IMR-90 (cell line): Measurements from ENCODE around the gene SNTG2. TPM values are rescaled to one million over a fixed set of nuclear protein-coding genes. Genes with fewer than 3 reads are reported as not detected.

Source experiments
- ATAC-seq: fragments of 200-7000 bp; cut with Tn5 transposase; 2 replicates; pipeline ENCODE4 v1.9.1; 2020; ENCODE audit warnings: low read depth, mild to moderate bottlenecking, moderate library complexity
- BruUV-seq: library from RNA; stranded (reverse); fragments of 400-500 nt; replicated peaks from 2 replicates; lab custom pipeline; 2021; lab: Mats Ljungman, UMichigan
- CTCF ChIA-PET: fragments of 300-600 bp; formaldehyde crosslinking; extraction: SDS; loops from one replicate; lab custom pipeline; 2021; ENCODE audit warnings: antibody characterized with exemption; lab: Yijun Ruan, JAX
- POLR2A ChIA-PET: fragments of 300-600 bp; sonication (Branson Sonifier 250); formaldehyde crosslinking; loops from one replicate; lab custom pipeline; 2022; ENCODE audit warnings: antibody characterized with exemption; ENCODE audit not compliant: unreplicated experiment; lab: Charles Lee
- DNase-seq: peaks from one replicate; pipeline ENCODE4 v3.0.0; 2013
- H2AFZ ChIP-seq: replicated peaks from 2 replicates; pipeline ENCODE3; 2013; ENCODE audit warnings: low read length, mild to moderate bottlenecking; ENCODE audit not compliant: poor library complexity
- H2AK5ac ChIP-seq: 2 replicates; pipeline ENCODE4 v1.6.1; 2013; ENCODE audit warnings: low read depth, low read length, inconsistent platforms
- H2AK9ac ChIP-seq: replicated peaks from 2 replicates; pipeline ENCODE3; 2013; ENCODE audit warnings: mild to moderate bottlenecking, low read depth, low read length, moderate library complexity; ENCODE audit not compliant: poor library complexity
- H2BK120ac ChIP-seq: 2 replicates; pipeline ENCODE4 v1.6.1; 2013; ENCODE audit warnings: low read depth, low read length, inconsistent platforms
- H2BK15ac ChIP-seq: 3 replicates; pipeline ENCODE4 v1.6.1; 2013; ENCODE audit warnings: low read depth, low read length, inconsistent platforms
- H2BK20ac ChIP-seq: 2 replicates; pipeline ENCODE4 v1.6.1; 2013; ENCODE audit warnings: low read depth, mild to moderate bottlenecking, inconsistent platforms, low read length, moderate library complexity
- H2BK5ac ChIP-seq: 2 replicates; pipeline ENCODE4 v1.6.1; 2013; ENCODE audit warnings: mild to moderate bottlenecking, low read depth, low read length, inconsistent platforms; ENCODE audit not compliant: poor library complexity, severe bottlenecking
- H3K14ac ChIP-seq: replicated peaks from 2 replicates; pipeline ENCODE4 v1.6.1; 2013; ENCODE audit warnings: low read depth, low read length, inconsistent platforms
- H3K18ac ChIP-seq: 2 replicates; pipeline ENCODE4 v1.6.1; 2013; ENCODE audit warnings: low read depth, low read length, control low read depth
- H3K23ac ChIP-seq: 2 replicates; pipeline ENCODE4 v1.6.1; 2013; ENCODE audit warnings: low read depth, low read length, inconsistent platforms
- H3K27ac ChIP-seq: 2 replicates; pipeline ENCODE4 v1.5.1; 2013; ENCODE audit warnings: mild to moderate bottlenecking, control low read depth, low read length; ENCODE audit not compliant: insufficient read depth
- H3K27me3 ChIP-seq: 2 replicates; pipeline ENCODE4 v1.6.1; 2013; ENCODE audit warnings: low read length; ENCODE audit not compliant: control insufficient read depth, insufficient read depth
- H3K36me3 ChIP-seq: 2 replicates; pipeline ENCODE4 v1.6.1; 2013; ENCODE audit warnings: low read length, mixed read lengths; ENCODE audit not compliant: control insufficient read depth, insufficient read depth
- H3K4ac ChIP-seq: 2 replicates; pipeline ENCODE4 v1.6.1; 2013; ENCODE audit warnings: low read depth, low read length, inconsistent platforms
- H3K4me1 ChIP-seq: 2 replicates; pipeline ENCODE4 v1.6.1; 2013; ENCODE audit warnings: low read length, mixed read lengths; ENCODE audit not compliant: control insufficient read depth, insufficient read depth
- H3K4me2 ChIP-seq: 2 replicates; pipeline ENCODE4 v1.6.1; 2013; ENCODE audit warnings: low read depth, mild to moderate bottlenecking, control low read depth, low read length, moderate library complexity
- H3K4me3 ChIP-seq: 2 replicates; pipeline ENCODE4 v1.5.1; 2013; ENCODE audit warnings: low read depth, mild to moderate bottlenecking, control low read depth, low read length, moderate library complexity; ENCODE audit not compliant: insufficient read depth
- H3K56ac ChIP-seq: 2 replicates; pipeline ENCODE4 v1.6.1; 2013; ENCODE audit warnings: low read length, inconsistent platforms; ENCODE audit not compliant: insufficient read depth; ENCODE audit errors: extremely low read depth
- H3K79me1 ChIP-seq, 2 experiments: 2 replicates each; pipeline ENCODE4 v1.6.1; 2013; ENCODE audit warnings: low read length in 2 of 2, inconsistent platforms in 1 of 2, low read depth in 1 of 2
- H3K9ac ChIP-seq: 2 replicates; pipeline ENCODE4 v1.6.1; 2013; ENCODE audit warnings: low read depth, low read length, control low read depth
- H3K9me1 ChIP-seq: 2 replicates; pipeline ENCODE4 v1.6.1; 2013; ENCODE audit warnings: low read length, inconsistent platforms; ENCODE audit not compliant: insufficient read depth
- H3K9me3 ChIP-seq: 2 replicates; pipeline ENCODE4 v1.6.1; 2013; ENCODE audit warnings: low read length; ENCODE audit not compliant: control insufficient read depth, insufficient read depth
- H4K20me1 ChIP-seq: 2 replicates; pipeline ENCODE4 v1.6.1; 2013; ENCODE audit warnings: low read length, inconsistent platforms; ENCODE audit not compliant: insufficient read depth
- H4K5ac ChIP-seq: 2 replicates; pipeline ENCODE4 v1.6.1; 2013; ENCODE audit warnings: mild to moderate bottlenecking, low read depth, low read length, control low read depth
- H4K8ac ChIP-seq, 2 experiments: 2 replicates each; pipeline ENCODE4 v1.6.1; 2013; ENCODE audit warnings: low read depth in 2 of 2, low read length in 2 of 2, control low read depth in 1 of 2, inconsistent platforms in 1 of 2
- H4K91ac ChIP-seq: 2 replicates; pipeline ENCODE4 v1.6.1; 2013; ENCODE audit warnings: low read depth, low read length, inconsistent platforms; ENCODE audit not compliant: insufficient read depth
- BHLHE40 ChIP-seq: fragments of 150-350 bp; IDR thresholded peaks from 2 replicates; pipeline ENCODE4 v1.6.1; 2016; ENCODE audit warnings: mild to moderate bottlenecking, low read depth, low read length
- CEBPB ChIP-seq: IDR thresholded peaks from 2 replicates; pipeline ENCODE4 v1.6.1; 2012; ENCODE audit warnings: low read depth, low read length, improper control_type of control experiment
- CHD1 ChIP-seq: IDR thresholded peaks from 2 replicates; pipeline ENCODE4 v1.6.1; 2012; ENCODE audit warnings: low read depth, low read length, improper control_type of control experiment
- FOS ChIP-seq: fragments of 150-350 bp; IDR thresholded peaks from 2 replicates; pipeline ENCODE4 v1.6.1; 2016; ENCODE audit warnings: low read depth, low read length
- MAFK ChIP-seq: IDR thresholded peaks from 2 replicates; pipeline ENCODE4 v1.6.1; 2012; ENCODE audit warnings: low read depth, low read length, improper control_type of control experiment
- MAZ ChIP-seq: IDR thresholded peaks from 2 replicates; pipeline ENCODE4 v1.6.1; 2012; ENCODE audit warnings: low read depth, mild to moderate bottlenecking, low read length, improper control_type of control experiment, moderate library complexity, borderline replicate concordance
- NFE2L2 ChIP-seq: fragments of 150-350 bp; IDR thresholded peaks from 2 replicates; pipeline ENCODE4 v1.6.1; 2016; ENCODE audit warnings: low read depth, mild to moderate bottlenecking, low read length
- POLR2A ChIP-seq: IDR thresholded peaks from 2 replicates; pipeline ENCODE4 v1.6.1; 2012; ENCODE audit warnings: mild to moderate bottlenecking, low read depth, low read length
- RFX5 ChIP-seq: IDR thresholded peaks from 2 replicates; pipeline ENCODE4 v1.8.0; 2012; ENCODE audit warnings: low read depth, mild to moderate bottlenecking, low read length, moderate library complexity
- SMC3 ChIP-seq: fragments of 150-350 bp; IDR thresholded peaks from 2 replicates; pipeline ENCODE4 v1.6.1; 2016; ENCODE audit warnings: low read depth, mild to moderate bottlenecking, antibody characterized with exemption, low read length, moderate library complexity
- WGBS, 2 experiments: methylation state at CpG; one replicate each; pipeline versions ENCODE4 v1.1.5 to v1.1.7; 2013; ENCODE audit warnings: missing lambda C conversion rate in 2 of 2; ENCODE audit not compliant: insufficient read length in 1 of 2; ENCODE audit errors: extremely low coverage in 2 of 2; 5-methylcytosine and 5-hydroxymethylcytosine counted together
- dilution Hi-C: fragments of 300-500 bp; cut with HindIII; formaldehyde crosslinking; loops from one replicate; pipeline ENCODE4 v1.14.3; 2018; ENCODE audit warnings: low sequenced_read_pairs; ENCODE audit not compliant: unreplicated experiment
- in situ Hi-C: fragments of 300-500 bp; cut with MboI; formaldehyde crosslinking; loops from 3 replicates; pipeline ENCODE4 v1.14.3; 2019; ENCODE audit warnings: low sequenced_read_pairs, inconsistent platforms, mixed read lengths
- intact Hi-C: fragments of 100-400 bp; cut with micrococcal nuclease; formaldehyde crosslinking; loops from 2 replicates; pipeline ENCODE4 v1.10.0; 2022
- polyA plus RNA-seq, 3 experiments: library from polyadenylated mRNA; depleted of rRNA; stranded (reverse); fragments of >200 nt; gene quantifications; 2 replicates each; pipeline ENCODE4 v1.2.3, GENCODE V29; 2012; ENCODE audit warnings: low replicate concordance in 1 of 3
- total RNA-seq: library from RNA; depleted of rRNA; stranded (reverse); fragments of >200 nt; gene quantifications from 2 replicates; pipeline ENCODE4 v1.2.3, GENCODE V29; 2012
- TF ChIP-seq, protein P1 (sequence below): fragments of 150-350 bp; IDR thresholded peaks from 2 replicates; pipeline ENCODE4 v1.6.1; 2017; ENCODE audit warnings: mild to moderate bottlenecking, antibody characterized with exemption, low read length, low read depth

Gene SNTG2
- total and polyA plus RNA-seq, 2 of the 4 experiments (the other 2 are of a cell fraction) = under 0.01 to 0.17 TPM

- DNase-seq (no peak), ATAC-seq (no peak)
- Histone ChIP-seq H2AK5ac (no peak overlapping the region), H4K91ac (no peak overlapping the region), H4K20me1 (no peaks in the 10 kb centered on the region), H3K27me3 (no peaks in the 10 kb centered on the region), H3K36me3 (no peaks in the 10 kb centered on the region), H2AK9ac (no peak overlapping the region), H2BK15ac (no peak overlapping the region), H4K8ac (no peak overlapping the region), H3K18ac (no peak overlapping the region), H4K5ac (no peak overlapping the region), H3K4me1 (no peaks in the 10 kb centered on the region), H3K4ac (no peak overlapping the region), H2BK20ac (no peak overlapping the region), H2BK120ac (no peak overlapping the region), H2AFZ (no peak overlapping the region), H3K9me3 (no peaks in the 10 kb centered on the region), H3K4me3 (no peak overlapping the region), H3K23ac (no peak overlapping the region), H3K9me1 (no peaks in the 10 kb centered on the region), H3K14ac (no peak overlapping the region), H3K4me2 (no peak overlapping the region), H3K56ac (no peak overlapping the region), H3K79me1 (no peaks in the 10 kb centered on the region), H3K27ac (no peak overlapping the region), H3K9ac (no peak overlapping the region), H2BK5ac (no peak overlapping the region)
- WGBS, 2 experiments = no CpG with 5 or more reads among the region's 6 CpGs
- no TSS peak for BruUV-seq
- dilution Hi-C loops = no loop called here
- TF ChIP-seq MAZ = no peak
- no peak for TF ChIP-seq RFX5
- TF ChIP-seq SMC3 = no peak
- no peak for TF ChIP-seq POLR2A
- TF ChIP-seq NFE2L2 = no peak
- no peak for TF ChIP-seq FOS
- TF ChIP-seq, protein P1, sequence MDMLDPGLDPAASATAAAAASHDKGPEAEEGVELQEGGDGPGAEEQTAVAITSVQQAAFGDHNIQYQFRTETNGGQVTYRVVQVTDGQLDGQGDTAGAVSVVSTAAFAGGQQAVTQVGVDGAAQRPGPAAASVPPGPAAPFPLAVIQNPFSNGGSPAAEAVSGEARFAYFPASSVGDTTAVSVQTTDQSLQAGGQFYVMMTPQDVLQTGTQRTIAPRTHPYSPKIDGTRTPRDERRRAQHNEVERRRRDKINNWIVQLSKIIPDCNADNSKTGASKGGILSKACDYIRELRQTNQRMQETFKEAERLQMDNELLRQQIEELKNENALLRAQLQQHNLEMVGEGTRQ = no peak
- TF ChIP-seq MAFK = no peak
- no peak for TF ChIP-seq CHD1
- TF ChIP-seq BHLHE40 = no peak
- no peak for TF ChIP-seq CEBPB
- ChIA-PET CTCF (no interaction called here), POLR2A (no interaction called here)
- in situ Hi-C loops = no loop called here
- intact Hi-C loops = no loop called here
Measured at GRCh38 chr2:1017827-1018226, 67.2 kb downstream of the SNTG2 start.
